HCT116 (cell line): Measurements from ENCODE around the gene SLC9A9. TPM values are rescaled to one million over a fixed set of nuclear protein-coding genes. Genes with fewer than 3 reads are reported as not detected.

Experiments
- ATAC-seq: fragments of 200-7000 bp; cut with Tn5 transposase; 2 replicates; pipeline ENCODE4 v1.9.1; 2020; ENCODE audit warnings: mild to moderate bottlenecking, moderate library complexity
- BruUV-seq: library from RNA; stranded (reverse); fragments of 400-500 nt; replicated peaks from 2 replicates; lab custom pipeline; 2021; lab: Mats Ljungman, UMichigan
- CTCF ChIA-PET: fragments of 300-600 bp; sonication (Branson Sonifier 250); formaldehyde crosslinking; loops from one replicate; lab custom pipeline; 2021; ENCODE audit warnings: antibody characterized with exemption; lab: Charles Lee
- POLR2A ChIA-PET: fragments of 300-600, 350-600 bp; sonication (Branson Sonifier 250); formaldehyde crosslinking; loops from one replicate; lab custom pipeline; 2021; ENCODE audit warnings: antibody characterized with exemption; lab: Charles Lee
- RAD21 ChIA-PET, 2 experiments: fragments of 300-600 bp; sonication (Branson Sonifier 250); formaldehyde crosslinking; loops; one replicate each; lab custom pipeline; 2023; ENCODE audit warnings: low total read pairs in 2 of 2; ENCODE audit not compliant: uncharacterized antibody in 2 of 2, unreplicated experiment in 2 of 2, low non-redundant PET in 1 of 2; lab: Charles Lee
- DNase-seq: peaks from one replicate; pipeline ENCODE4 v3.0.0-alpha.2; 2010; ENCODE audit warnings: low read depth, low spot score
- H2AFZ ChIP-seq: fragments of 200-600 bp; shearing (Covaris generic), sonication (generic); 2 replicates; pipeline ENCODE4 v1.6.1; 2017; ENCODE audit warnings: low read depth, mixed run types, mixed read lengths, antibody characterized with exemption, low read length; ENCODE audit not compliant: poor library complexity, severe bottlenecking
- H3K27ac ChIP-seq: 2 replicates; pipeline ENCODE4 v1.5.1; 2012; ENCODE audit warnings: low read depth, low read length
- H3K27me3 ChIP-seq: fragments of 200-600 bp; sonication (generic); 2 replicates; pipeline ENCODE4 v1.6.1; 2016; ENCODE audit warnings: mixed run types, low read length, mixed read lengths; ENCODE audit not compliant: insufficient read depth
- H3K36me3 ChIP-seq, 2 experiments: fragments of 200-500 bp in 1 of 2; fragments of 200-600 bp in 1 of 2; sonication (Bioruptor generic) in 1 of 2; sonication (generic) in 1 of 2; 2 replicates each; pipeline versions ENCODE4 v1.5.1 to v1.6.1; 2014 to 2016; ENCODE audit warnings: low read length in 2 of 2, inconsistent platforms in 1 of 2, mixed read lengths in 1 of 2, mixed run types in 1 of 2; ENCODE audit not compliant: insufficient read depth in 2 of 2, control insufficient read depth in 1 of 2
- H3K4me1 ChIP-seq, 2 experiments: fragments of 200-600 bp in 1 of 2; sonication (generic) in 1 of 2; 2 replicates each; pipeline versions ENCODE4 v1.5.1 to v1.6.1; 2012 to 2017; ENCODE audit warnings: low read length in 2 of 2, inconsistent platforms in 1 of 2, mild to moderate bottlenecking in 1 of 2, mixed read lengths in 1 of 2, mixed run types in 1 of 2, moderate library complexity in 1 of 2; ENCODE audit not compliant: insufficient read depth in 2 of 2, control insufficient read depth in 1 of 2
- H3K4me2 ChIP-seq: fragments of 200-600 bp; sonication (generic); 2 replicates; pipeline ENCODE4 v1.6.1; 2017; ENCODE audit warnings: mixed run types, low read length, mixed read lengths
- H3K4me3 ChIP-seq, 2 experiments: fragments of 200-600 bp in 1 of 2; sonication (generic) in 1 of 2; replicated peaks in 1 of 2; 2 replicates each; pipeline ENCODE4 v1.5.1; 2011 to 2016; ENCODE audit warnings: low read length in 2 of 2, control low read depth in 1 of 2, low read depth in 1 of 2, mild to moderate bottlenecking in 1 of 2, mixed read lengths in 1 of 2, mixed run types in 1 of 2
- H3K79me2 ChIP-seq: fragments of 200-600 bp; sonication (generic); 2 replicates; pipeline ENCODE4 v1.6.1; 2017; ENCODE audit warnings: mild to moderate bottlenecking, mixed run types, low read length, moderate library complexity, mixed read lengths; ENCODE audit not compliant: insufficient read depth
- H3K9ac ChIP-seq: fragments of 200-600 bp; sonication (generic); 2 replicates; pipeline ENCODE4 v1.6.1; 2016; ENCODE audit warnings: low read length, mixed read lengths
- H3K9me2 ChIP-seq: fragments of 200-600 bp; sonication (generic), shearing (Covaris generic); 2 replicates; pipeline ENCODE4 v1.6.1; 2017; ENCODE audit warnings: mixed run types, mild to moderate bottlenecking, moderate library complexity; ENCODE audit not compliant: insufficient read depth
- H3K9me3 ChIP-seq, 2 experiments: fragments of 200-500 bp in 1 of 2; fragments of 200-600 bp in 1 of 2; sonication (Bioruptor generic) in 1 of 2; sonication (generic) in 1 of 2; 2 replicates each; pipeline ENCODE4 v1.6.1; 2014 to 2017; ENCODE audit warnings: low read length in 2 of 2, mixed read lengths in 2 of 2, inconsistent platforms in 1 of 2, low read depth in 1 of 2, mild to moderate bottlenecking in 1 of 2, mixed run types in 1 of 2, moderate library complexity in 1 of 2; ENCODE audit not compliant: control insufficient read depth in 1 of 2, insufficient read depth in 1 of 2
- H4K20me1 ChIP-seq: fragments of 200-600 bp; sonication (generic), shearing (Covaris generic); 2 replicates; pipeline ENCODE4 v1.6.1; 2017; ENCODE audit warnings: mixed run types, mild to moderate bottlenecking, moderate library complexity; ENCODE audit not compliant: insufficient read depth
- ATF3 ChIP-seq: IDR thresholded peaks from 2 replicates; pipeline ENCODE4 v1.6.1; 2012
- CBX3 ChIP-seq: IDR thresholded peaks from 2 replicates; pipeline ENCODE4 v1.6.1; 2012; ENCODE audit warnings: low read depth
- CEBPB ChIP-seq: IDR thresholded peaks from 2 replicates; pipeline ENCODE4 v1.6.1; 2012; ENCODE audit warnings: low read depth
- EGR1 ChIP-seq: IDR thresholded peaks from 2 replicates; pipeline ENCODE4 v1.6.1; 2012; ENCODE audit warnings: low read depth
- ELF1 ChIP-seq: IDR thresholded peaks from 2 replicates; pipeline ENCODE4 v1.6.1; 2012; ENCODE audit warnings: low read depth, borderline replicate concordance
- EZH2phosphoT487 ChIP-seq: fragments of 200-600 bp; IDR thresholded peaks from 2 replicates; pipeline ENCODE4 v1.6.1; 2018; ENCODE audit warnings: antibody characterized with exemption, borderline replicate concordance
- MAX ChIP-seq: IDR thresholded peaks from 2 replicates; pipeline ENCODE4 v1.6.1; 2012
- POLR2AphosphoS5 ChIP-seq: IDR thresholded peaks from 2 replicates; pipeline ENCODE4 v1.6.1; 2011; ENCODE audit warnings: mild to moderate bottlenecking, low read depth, low read length, moderate library complexity
- RAD21 ChIP-seq: IDR thresholded peaks from 2 replicates; pipeline ENCODE4 v1.6.1; 2012; ENCODE audit warnings: low read depth, mild to moderate bottlenecking
- SIN3A ChIP-seq: IDR thresholded peaks from 2 replicates; pipeline ENCODE4 v1.6.1; 2012; ENCODE audit warnings: low read depth
- SRF ChIP-seq: IDR thresholded peaks from 2 replicates; pipeline ENCODE4 v1.6.1; 2012; ENCODE audit warnings: low read depth
- TCF7L2 ChIP-seq: IDR thresholded peaks from 2 replicates; pipeline ENCODE4 v1.7.0; 2011; ENCODE audit warnings: borderline replicate concordance, inconsistent platforms; ENCODE audit not compliant: insufficient read depth, insufficient read length; ENCODE audit errors: extremely low read depth
- ZBTB33 ChIP-seq: IDR thresholded peaks from 2 replicates; pipeline ENCODE4 v1.6.1; 2011; ENCODE audit warnings: mild to moderate bottlenecking, low read length, moderate library complexity; ENCODE audit not compliant: insufficient replicate concordance; ENCODE audit errors: extremely low read depth
- ZFX ChIP-seq: fragments of 450-650 bp; IDR thresholded peaks from 2 replicates; pipeline ENCODE4 v1.6.1; 2017
- ZNF274 ChIP-seq: fragments of 200-500 bp; sonication (Bioruptor generic); IDR thresholded peaks from 2 replicates; pipeline ENCODE4 v1.6.1; 2014; ENCODE audit warnings: mild to moderate bottlenecking, low read depth, low read length, inconsistent platforms
- intact Hi-C: fragments of 100-400 bp; cut with micrococcal nuclease; formaldehyde crosslinking; loops from 2 replicates; pipeline ENCODE4 v1.10.0; 2022
- total RNA-seq: library from RNA; stranded (reverse); gene quantifications from one replicate; pipeline ENCODE4 v1.2.1, GENCODE V29; 2021; ENCODE audit not compliant: unreplicated experiment

The SLC9A9 gene
- total RNA-seq, 1 experiment from 2014 or later, result 0.20 TPM

- no peak overlapping the region for H3K4me2 ChIP-seq
- H3K27me3 ChIP-seq, result no peaks in the 10 kb centered on the region
- POLR2A ChIA-PET, result no interaction called here
- intact Hi-C loops, result no loop called here
- H3K36me3 ChIP-seq, result no peaks in the 10 kb centered on the region
- no peak overlapping the region for H3K27ac ChIP-seq
- DNase-seq (no peak), ATAC-seq (no peak)
- H3K79me2 ChIP-seq, result no peaks in the 10 kb centered on the region
- H2AFZ ChIP-seq, result no peak overlapping the region
- H3K9me3 ChIP-seq, result no peaks in the 10 kb centered on the region
- no peak overlapping the region for H3K4me3 ChIP-seq
- no peak overlapping the region for H3K9ac ChIP-seq
- TF ChIP-seq EZH2phosphoT487, result no peak
- TF ChIP-seq ZNF274, result no peak
- TF ChIP-seq ZBTB33, result no peak
- no peak for TF ChIP-seq SRF
- TF ChIP-seq SIN3A, result no peak
- no peaks in the 10 kb centered on the region for H4K20me1 ChIP-seq
- RAD21 ChIA-PET, result no interaction called here
- H3K4me1 ChIP-seq, result no peaks in the 10 kb centered on the region
- BruUV-seq, result no TSS peak
- H3K9me2 ChIP-seq, result no peaks in the 10 kb centered on the region
- CTCF ChIA-PET, result no interaction called here
Measured at GRCh38 chr3:143414571-143415253, 433.6 kb downstream of the SLC9A9 start.

- Histone ChIP-seq H4K20me1 (no peaks in the 10 kb centered on the region), H3K4me2 (no peak overlapping the region), H3K9me2 (no peaks in the 10 kb centered on the region), H3K27me3 (no peaks in the 10 kb centered on the region), H3K9me3 (no peaks in the 10 kb centered on the region), H3K4me3 (no peak overlapping the region), H2AFZ (no peak overlapping the region), H3K9ac (no peak overlapping the region), H3K79me2 (no peaks in the 10 kb centered on the region), H3K4me1 (no peaks in the 10 kb centered on the region), H3K36me3 (no peaks in the 10 kb centered on the region), H3K27ac (no peak overlapping the region)
- RAD21 ChIA-PET, result no interaction called here
- POLR2A ChIA-PET, result no interaction called here
- intact Hi-C loops, result no loop called here
- CTCF ChIA-PET, result no interaction called here
- TF ChIP-seq SIN3A (no peak), MAX (no peak), POLR2AphosphoS5 (no peak), ATF3 (no peak), ELF1 (no peak), EGR1 (no peak), CBX3 (no peak), ZFX (no peak), TCF7L2 (no peak), ZNF274 (no peak), ZBTB33 (no peak), CEBPB (no peak), RAD21 (no peak), EZH2phosphoT487 (no peak)
- ATAC-seq (no peak), DNase-seq (no peak)
- no TSS peak for BruUV-seq
Measured at GRCh38 chr3:143413372-143413771, 434.9 kb downstream of the SLC9A9 start.
